ENCODE results near the gene OR11H7. TPM values are rescaled to one million over a fixed set of nuclear protein-coding genes. Genes with fewer than 3 reads are reported as not detected.
"Not testable (repeated sequence)": the region's sequence is repeated elsewhere in the genome, so short reads cannot be mapped to it uniquely, and the experiment has no call there.

The OR11H7 gene
- total RNA-seq, 1 experiment from 2014 or later: not detected

DNA sequence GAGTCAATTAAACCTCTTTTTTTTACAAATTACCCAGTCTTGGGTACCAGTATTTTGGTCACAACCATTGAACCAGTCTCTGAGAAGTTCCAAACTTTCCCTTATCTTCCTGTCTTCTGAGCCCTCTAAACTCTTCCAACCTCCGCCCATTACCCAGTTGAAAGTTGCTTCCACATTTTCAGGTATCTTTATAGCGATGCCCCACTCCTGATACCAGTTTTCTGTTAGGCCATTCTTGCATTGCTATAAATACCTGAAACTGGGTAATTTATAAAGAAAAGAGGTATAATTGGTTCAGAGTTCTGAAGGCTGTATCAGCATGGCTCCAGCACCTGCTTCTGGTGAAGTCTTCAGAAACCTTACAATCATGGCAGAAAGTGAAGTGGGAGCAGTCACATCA, 45.3 kb downstream of the OR11H7 start:
- CTCF ChIA-PET: no interaction called here
- intact Hi-C loops (cut with micrococcal nuclease; ENCODE audit: unreplicated experiment): no loop called here
- peaks cover 15% of the 10 kb centered on the region for H3K9me3 ChIP-seq (ENCODE audit: low read depth, low read length, poor library complexity, severe bottlenecking)
- BruUV-seq (replicated peaks): no TSS peak
- H3K27ac ChIP-seq (ENCODE audit: low read depth, low read length, poor library complexity, severe bottlenecking): no peak overlapping the region
- H3K27me3 ChIP-seq (replicated peaks; ENCODE audit: insufficient read depth, low read depth, low read length, poor library complexity): no peaks in the 10 kb centered on the region
- no peak for TF ChIP-seq EZH2 (IDR thresholded peaks at IDR 0.05; ENCODE audit: borderline replicate concordance, low read depth, low read length, poor library complexity, severe bottlenecking)
- DNase-seq (ENCODE audit: low spot score): no peak
- POLR2A ChIA-PET (ENCODE audit: low non-redundant PET): no interaction called here
- no peaks in the 10 kb centered on the region for H3K36me3 ChIP-seq (ENCODE audit: insufficient read depth, low read length, poor library complexity, severe bottlenecking)
- no peaks in the 10 kb centered on the region for H3K4me1 ChIP-seq (ENCODE audit: insufficient read depth, low read length, poor library complexity, severe bottlenecking)
- H3K4me3 ChIP-seq (ENCODE audit: low read depth, low read length, poor library complexity, severe bottlenecking): no peak overlapping the region

- BruUV-seq (replicated peaks): no TSS peak
- H3K27ac ChIP-seq (ENCODE audit: low read depth, low read length, poor library complexity, severe bottlenecking): no peak overlapping the region
- no peaks in the 10 kb centered on the region for H3K27me3 ChIP-seq (replicated peaks; ENCODE audit: insufficient read depth, low read depth, low read length, poor library complexity)
- H3K4me1 ChIP-seq (ENCODE audit: insufficient read depth, low read length, poor library complexity, severe bottlenecking): no peaks in the 10 kb centered on the region
- TF ChIP-seq EZH2 (IDR thresholded peaks at IDR 0.05; ENCODE audit: borderline replicate concordance, low read depth, low read length, poor library complexity, severe bottlenecking) (no peak), CTCF (conservative IDR thresholded peaks at IDR 0.05; ENCODE audit: low read depth, low read length) (no peak)
- H3K4me3 ChIP-seq (ENCODE audit: low read depth, low read length, poor library complexity, severe bottlenecking): no peak overlapping the region
- H3K9me3 ChIP-seq (ENCODE audit: low read depth, low read length, poor library complexity, severe bottlenecking): peaks cover 15% of the 10 kb centered on the region
- no peak for DNase-seq (ENCODE audit: low spot score)
- CTCF ChIA-PET: no interaction called here
- intact Hi-C loops (cut with micrococcal nuclease; ENCODE audit: unreplicated experiment): no loop called here
- H3K36me3 ChIP-seq (ENCODE audit: insufficient read depth, low read length, poor library complexity, severe bottlenecking): no peaks in the 10 kb centered on the region
- POLR2A ChIA-PET (ENCODE audit: low non-redundant PET): no interaction called here
Observed at GRCh38 chr14:20277409-20277808, 48.6 kb downstream of the OR11H7 start.

DNA sequence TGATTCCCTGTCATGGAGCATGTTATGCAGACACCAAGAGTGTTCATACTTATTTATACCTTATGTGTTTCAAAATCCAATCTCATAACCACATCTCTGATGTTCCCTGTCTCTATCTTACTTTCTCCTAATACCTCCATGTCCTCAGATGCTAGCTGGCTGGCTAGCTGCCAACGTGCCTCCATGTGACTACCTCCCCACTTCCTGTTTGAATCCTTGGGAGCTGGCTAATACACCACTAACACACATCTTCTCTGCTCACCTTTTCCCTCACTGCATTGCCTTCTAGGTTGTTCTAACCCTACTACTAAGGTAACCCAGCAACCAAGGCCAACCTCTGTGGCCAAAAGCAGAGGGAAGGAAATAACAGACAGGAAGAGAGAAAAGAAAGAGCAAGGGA, 49.6 kb downstream of the OR11H7 start:
- Histone ChIP-seq H3K36me3 (ENCODE audit: insufficient read depth, low read length, poor library complexity, severe bottlenecking) (no peaks in the 10 kb centered on the region), H3K27me3 (replicated peaks; ENCODE audit: insufficient read depth, low read depth, low read length, poor library complexity) (no peaks in the 10 kb centered on the region), H3K4me1 (ENCODE audit: insufficient read depth, low read length, poor library complexity, severe bottlenecking) (no peaks in the 10 kb centered on the region), H3K4me3 (ENCODE audit: low read depth, low read length, poor library complexity, severe bottlenecking) (no peak overlapping the region), H3K27ac (ENCODE audit: low read depth, low read length, poor library complexity, severe bottlenecking) (no peak overlapping the region), H3K9me3 (ENCODE audit: low read depth, low read length, poor library complexity, severe bottlenecking) (peaks cover 15% of the 10 kb centered on the region)
- ChIA-PET POLR2A (ENCODE audit: low non-redundant PET) (interaction anchor here (0.7 kb wide), 1 partner anchor 26 kb away, joined by 3 read pairs; no protein-coding TSS in a partner anchor), CTCF (no interaction called here)
- no TSS peak for BruUV-seq (replicated peaks)
- peak; percentile 40 for DNase-seq (ENCODE audit: low spot score)
- intact Hi-C loops (cut with micrococcal nuclease; ENCODE audit: unreplicated experiment): no loop called here
- TF ChIP-seq EZH2 (IDR thresholded peaks at IDR 0.05; ENCODE audit: borderline replicate concordance, low read depth, low read length, poor library complexity, severe bottlenecking): no peak
- no peak for TF ChIP-seq CTCF (conservative IDR thresholded peaks at IDR 0.05; ENCODE audit: low read depth, low read length)

- H3K4me3 ChIP-seq (ENCODE audit: low read depth, low read length, poor library complexity, severe bottlenecking); H3K27me3 ChIP-seq (replicated peaks; ENCODE audit: insufficient read depth, low read depth, low read length, poor library complexity); H3K27ac ChIP-seq (ENCODE audit: low read depth, low read length, poor library complexity, severe bottlenecking); H3K4me1 ChIP-seq (ENCODE audit: insufficient read depth, low read length, poor library complexity, severe bottlenecking); BruUV-seq (replicated peaks); POLR2A ChIA-PET (ENCODE audit: low non-redundant PET); CTCF ChIA-PET; DNase-seq (ENCODE audit: low spot score); intact Hi-C loops (cut with micrococcal nuclease; ENCODE audit: unreplicated experiment); H3K9me3 ChIP-seq (ENCODE audit: low read depth, low read length, poor library complexity, severe bottlenecking); H3K36me3 ChIP-seq (ENCODE audit: insufficient read depth, low read length, poor library complexity, severe bottlenecking): not testable (repeated sequence)
Observed at GRCh38 chr14:20280265-20280664, 51.5 kb downstream of the OR11H7 start.

Other genes starting within 250 kb of the OR11H7 start
- not detected in 2 replicates for gene OR4Q2, start 226.8 kb upstream of the OR11H7 start, total RNA-seq (2021)
- gene OR4K14, start 209.7 kb upstream of the OR11H7 start, total RNA-seq (2021): not detected in 2 replicates
- gene OR4K13, start 192.9 kb upstream of the OR11H7 start, total RNA-seq (2021): not detected in 2 replicates
- not detected in 2 replicates for gene OR4L1, start 168.9 kb upstream of the OR11H7 start, total RNA-seq (2021)
- gene OR4K17, start 118.2 kb upstream of the OR11H7 start, total RNA-seq (2021): not detected in 2 replicates
- gene OR4N5, start 90.2 kb upstream of the OR11H7 start, total RNA-seq (2021): not detected in 2 replicates
- gene OR11G2, start 38.1 kb upstream of the OR11H7 start, total RNA-seq (2021): not detected in 2 replicates
- gene OR11H6, start 5.3 kb upstream of the OR11H7 start, total RNA-seq (2021): not detected in 2 replicates
- gene OR11H4, start 10.3 kb downstream of the OR11H7 start, total RNA-seq (2021): not detected in 2 replicates
- 31.8 and 31.9 TPM in 2 replicates for gene TTC5, start 77.0 kb downstream of the OR11H7 start, total RNA-seq (2021)
- 117 and 121 TPM in 2 replicates for gene CCNB1IP1, start 104.3 kb downstream of the OR11H7 start, total RNA-seq (2021)
- gene PARP2, start 114.7 kb downstream of the OR11H7 start, total RNA-seq (2021): 67.8 and 67.9 TPM in 2 replicates
- gene TEP1, start 184.5 kb downstream of the OR11H7 start, total RNA-seq (2021): 12.3 and 15.9 TPM in 2 replicates
- gene KLHL33, start 207.2 kb downstream of the OR11H7 start, total RNA-seq (2021): 0.04 and 0.13 TPM in 2 replicates
- gene OSGEP, start 225.8 kb downstream of the OR11H7 start, total RNA-seq (2021): 59.2 and 67.8 TPM in 2 replicates
- 277 and 299 TPM in 2 replicates for gene APEX1, start 226.2 kb downstream of the OR11H7 start, total RNA-seq (2021)
- 32.4 and 34.9 TPM in 2 replicates for gene PIP4P1, start 232.5 kb downstream of the OR11H7 start, total RNA-seq (2021)
- gene PNP, start 240.4 kb downstream of the OR11H7 start, total RNA-seq (2021): 78.3 and 97.0 TPM in 2 replicates

Measured in A673 (cell line).